WTC11 (cell line): ENCODE data around the gene MAB21L3. TPM values are rescaled to one million over a fixed set of nuclear protein-coding genes. Genes with fewer than 3 reads are reported as not detected.

Source experiments
- ATAC-seq: fragments of 200-7000 bp; cut with Tn5 transposase; 2 replicates; pipeline ENCODE4 v1.10.0; 2021; ENCODE audit warnings: mild to moderate bottlenecking, moderate library complexity
- CTCF ChIA-PET: fragments of 300-600 bp; sonication (Branson Sonifier 250); formaldehyde crosslinking; loops from one replicate; lab custom pipeline; 2021; ENCODE audit warnings: antibody characterized with exemption; lab: Charles Lee
- POLR2A ChIA-PET: fragments of 350-600 bp; sonication (Branson Sonifier 250); formaldehyde crosslinking; loops from one replicate; lab custom pipeline; 2021; ENCODE audit warnings: antibody characterized with exemption; lab: Charles Lee
- DNase-seq: peaks from one replicate; pipeline ENCODE4 v3.0.0; 2021; ENCODE audit warnings: low spot score
- H3K27ac Mint-ChIP-seq: 2 replicates; pipeline ENCODE4 v1.8.0; 2021; ENCODE audit warnings: mixed read lengths
- H3K27me3 Mint-ChIP-seq: 2 replicates; pipeline ENCODE4 v1.8.0; 2021; ENCODE audit warnings: low read depth, mild to moderate bottlenecking, moderate library complexity, mixed read lengths
- H3K36me3 Mint-ChIP-seq: 2 replicates; pipeline ENCODE4 v1.8.0; 2021; ENCODE audit warnings: mixed read lengths
- H3K4me1 Mint-ChIP-seq: 2 replicates; pipeline ENCODE4 v1.8.0; 2022; ENCODE audit warnings: mixed read lengths
- H3K4me3 Mint-ChIP-seq: 2 replicates; pipeline ENCODE4 v1.8.0; 2021; ENCODE audit warnings: mild to moderate bottlenecking, moderate library complexity, mixed read lengths
- H3K9me3 Mint-ChIP-seq: 2 replicates; pipeline ENCODE4 v1.8.0; 2021; ENCODE audit warnings: mixed read lengths
- CREB1 ChIP-seq: sonication (generic); formaldehyde crosslinking; IDR thresholded peaks from 2 replicates; pipeline ENCODE4 v1.8.0; 2023; ENCODE audit warnings: mild to moderate bottlenecking, missing genetic modification reagents
- HMGA2 ChIP-seq: fragments of 250-450 bp; sonication (Bioruptor Pico); IDR thresholded peaks from 2 replicates; pipeline ENCODE4 v1.4.0; 2021; ENCODE audit warnings: mild to moderate bottlenecking, moderate library complexity
- HMGXB4 ChIP-seq: sonication (generic); formaldehyde crosslinking; IDR thresholded peaks from 2 replicates; pipeline ENCODE4 v1.8.1; 2023; ENCODE audit warnings: mild to moderate bottlenecking, moderate library complexity, missing genetic modification reagents
- JAZF1 ChIP-seq: fragments of 250-450 bp; sonication (Bioruptor Pico); IDR thresholded peaks from 2 replicates; pipeline ENCODE4 v1.9.0; 2021; ENCODE audit warnings: moderate library complexity, mild to moderate bottlenecking, inconsistent platforms
- JUN ChIP-seq: sonication (generic); formaldehyde crosslinking; IDR thresholded peaks from 2 replicates; pipeline ENCODE4 v1.8.0; 2023; ENCODE audit warnings: mild to moderate bottlenecking, missing genetic modification reagents
- NFATC4 ChIP-seq: fragments of 250-450 bp; sonication (Bioruptor Pico); IDR thresholded peaks from 2 replicates; pipeline ENCODE4 v1.9.0; 2021; ENCODE audit warnings: mild to moderate bottlenecking
- NFYB ChIP-seq: sonication (generic); formaldehyde crosslinking; conservative IDR thresholded peaks from 2 replicates; pipeline ENCODE4 v1.8.0; 2022; ENCODE audit warnings: low read depth, missing genetic modification reagents
- NR3C1 ChIP-seq: sonication (generic); formaldehyde crosslinking; conservative IDR thresholded peaks from 2 replicates; pipeline ENCODE4 v1.8.1; 2023; ENCODE audit warnings: low read depth, mild to moderate bottlenecking, missing genetic modification reagents
- OVOL2 ChIP-seq: fragments of 250-450 bp; sonication (Bioruptor Pico); IDR thresholded peaks from 2 replicates; pipeline ENCODE4 v1.9.0; 2021; ENCODE audit warnings: mild to moderate bottlenecking, borderline replicate concordance
- PRRX2 ChIP-seq: fragments of 250-450 bp; sonication (Bioruptor Pico); IDR thresholded peaks from 2 replicates; pipeline ENCODE4 v1.8.0; 2021; ENCODE audit warnings: mild to moderate bottlenecking
- RELA ChIP-seq: sonication (generic); formaldehyde crosslinking; IDR thresholded peaks from 2 replicates; pipeline ENCODE4 v1.8.1; 2022; ENCODE audit warnings: missing genetic modification reagents, mild to moderate bottlenecking, borderline replicate concordance
- RORB ChIP-seq: fragments of 250-450 bp; sonication (Bioruptor Pico); IDR thresholded peaks from 2 replicates; pipeline ENCODE4 v1.9.0; 2021; ENCODE audit warnings: mild to moderate bottlenecking
- SMAD3 ChIP-seq: sonication (generic); formaldehyde crosslinking; IDR thresholded peaks from 2 replicates; pipeline ENCODE4 v1.8.0; 2022; ENCODE audit warnings: missing genetic modification reagents, mild to moderate bottlenecking, borderline replicate concordance
- TEAD1 ChIP-seq: sonication (generic); formaldehyde crosslinking; IDR thresholded peaks from 2 replicates; pipeline ENCODE4 v1.8.0; 2022; ENCODE audit warnings: mild to moderate bottlenecking, missing genetic modification reagents
- ZBTB21 ChIP-seq: sonication (generic); formaldehyde crosslinking; IDR thresholded peaks from 2 replicates; pipeline ENCODE4 v1.8.1; 2023; ENCODE audit warnings: mild to moderate bottlenecking, missing genetic modification reagents, borderline replicate concordance
- ZNF121 ChIP-seq: sonication (generic); formaldehyde crosslinking; IDR thresholded peaks from 2 replicates; pipeline ENCODE4 v1.8.0; 2023; ENCODE audit warnings: missing genetic modification reagents
- ZNF396 ChIP-seq: fragments of 250-450 bp; sonication (Bioruptor Pico); IDR thresholded peaks from 2 replicates; pipeline ENCODE4 v1.8.0; 2021; ENCODE audit warnings: mild to moderate bottlenecking, moderate library complexity, borderline replicate concordance
- total RNA-seq: library from RNA; stranded (reverse); gene quantifications from 3 replicates; pipeline ENCODE4 v1.2.3, GENCODE V29; 2021
- TF ChIP-seq, protein P1 (sequence below): fragments of 250-450 bp; sonication (Bioruptor Pico); IDR thresholded peaks from 2 replicates; pipeline ENCODE4 v1.9.0; 2021; ENCODE audit warnings: mild to moderate bottlenecking
- TF ChIP-seq, protein P2 (sequence below): sonication (generic); formaldehyde crosslinking; conservative IDR thresholded peaks from 2 replicates; pipeline ENCODE4 v1.8.1; 2022; ENCODE audit warnings: mild to moderate bottlenecking, missing genetic modification reagents
- TF ChIP-seq, protein P3 (sequence below): sonication (generic); formaldehyde crosslinking; IDR thresholded peaks from 2 replicates; pipeline ENCODE4 v1.8.0; 2022; ENCODE audit warnings: mild to moderate bottlenecking, missing genetic modification reagents

The MAB21L3 gene
- total RNA-seq, 1 experiment from 2014 or later: not detected

DNA sequence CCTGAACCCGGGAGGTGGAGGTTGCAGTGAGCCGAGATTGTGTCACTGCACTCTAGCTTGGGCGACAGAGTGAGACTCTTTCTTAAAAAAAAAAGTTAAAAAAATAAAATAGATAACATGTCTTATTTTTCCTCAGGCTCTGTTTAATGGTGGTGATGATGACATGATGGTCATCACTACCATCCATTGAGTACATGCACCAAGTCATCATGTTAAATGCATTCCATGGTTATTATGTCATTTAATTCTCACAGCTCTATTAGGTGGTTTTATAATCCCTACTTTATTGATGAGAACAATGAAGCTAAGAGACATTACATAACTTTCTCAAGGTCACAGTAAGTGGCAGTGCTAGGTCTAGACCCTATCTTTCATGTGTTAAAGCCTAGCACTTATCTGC, 34.4 kb upstream of the MAB21L3 start:
- CTCF ChIA-PET: no interaction called here
- ATAC-seq (no peak), DNase-seq (no peak)
- H3K4me3 Mint-ChIP-seq: no peak overlapping the region
- H3K36me3 Mint-ChIP-seq: no peaks in the 10 kb centered on the region
- POLR2A ChIA-PET: no interaction called here
- H3K27me3 Mint-ChIP-seq: no peaks in the 10 kb centered on the region
- H3K9me3 Mint-ChIP-seq: no peaks in the 10 kb centered on the region
- TF ChIP-seq, protein P1, sequence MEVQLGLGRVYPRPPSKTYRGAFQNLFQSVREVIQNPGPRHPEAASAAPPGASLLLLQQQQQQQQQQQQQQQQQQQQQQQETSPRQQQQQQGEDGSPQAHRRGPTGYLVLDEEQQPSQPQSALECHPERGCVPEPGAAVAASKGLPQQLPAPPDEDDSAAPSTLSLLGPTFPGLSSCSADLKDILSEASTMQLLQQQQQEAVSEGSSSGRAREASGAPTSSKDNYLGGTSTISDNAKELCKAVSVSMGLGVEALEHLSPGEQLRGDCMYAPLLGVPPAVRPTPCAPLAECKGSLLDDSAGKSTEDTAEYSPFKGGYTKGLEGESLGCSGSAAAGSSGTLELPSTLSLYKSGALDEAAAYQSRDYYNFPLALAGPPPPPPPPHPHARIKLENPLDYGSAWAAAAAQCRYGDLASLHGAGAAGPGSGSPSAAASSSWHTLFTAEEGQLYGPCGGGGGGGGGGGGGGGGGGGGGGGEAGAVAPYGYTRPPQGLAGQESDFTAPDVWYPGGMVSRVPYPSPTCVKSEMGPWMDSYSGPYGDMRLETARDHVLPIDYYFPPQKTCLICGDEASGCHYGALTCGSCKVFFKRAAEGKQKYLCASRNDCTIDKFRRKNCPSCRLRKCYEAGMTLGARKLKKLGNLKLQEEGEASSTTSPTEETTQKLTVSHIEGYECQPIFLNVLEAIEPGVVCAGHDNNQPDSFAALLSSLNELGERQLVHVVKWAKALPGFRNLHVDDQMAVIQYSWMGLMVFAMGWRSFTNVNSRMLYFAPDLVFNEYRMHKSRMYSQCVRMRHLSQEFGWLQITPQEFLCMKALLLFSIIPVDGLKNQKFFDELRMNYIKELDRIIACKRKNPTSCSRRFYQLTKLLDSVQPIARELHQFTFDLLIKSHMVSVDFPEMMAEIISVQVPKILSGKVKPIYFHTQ (CRISPR knock-in tag): no peak
- TF ChIP-seq SMAD3 (CRISPR knock-in tag) (no peak), JAZF1 (CRISPR knock-in tag) (no peak), ZBTB21 (no peak), CREB1 (no peak), NR3C1 (CRISPR knock-in tag) (no peak), RELA (no peak), ZNF121 (no peak), ZNF396 (CRISPR knock-in tag) (no peak), RORB (CRISPR knock-in tag) (no peak), NFATC4 (CRISPR knock-in tag) (no peak)
- TF ChIP-seq, protein P2, sequence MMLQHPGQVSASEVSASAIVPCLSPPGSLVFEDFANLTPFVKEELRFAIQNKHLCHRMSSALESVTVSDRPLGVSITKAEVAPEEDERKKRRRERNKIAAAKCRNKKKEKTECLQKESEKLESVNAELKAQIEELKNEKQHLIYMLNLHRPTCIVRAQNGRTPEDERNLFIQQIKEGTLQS (CRISPR knock-in tag): no peak
- TF ChIP-seq, protein P3, sequence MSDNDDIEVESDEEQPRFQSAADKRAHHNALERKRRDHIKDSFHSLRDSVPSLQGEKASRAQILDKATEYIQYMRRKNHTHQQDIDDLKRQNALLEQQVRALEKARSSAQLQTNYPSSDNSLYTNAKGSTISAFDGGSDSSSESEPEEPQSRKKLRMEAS: no peak
- no peak overlapping the region for H3K27ac Mint-ChIP-seq
- H3K4me1 Mint-ChIP-seq: peaks cover 13% of the 10 kb centered on the region

DNA sequence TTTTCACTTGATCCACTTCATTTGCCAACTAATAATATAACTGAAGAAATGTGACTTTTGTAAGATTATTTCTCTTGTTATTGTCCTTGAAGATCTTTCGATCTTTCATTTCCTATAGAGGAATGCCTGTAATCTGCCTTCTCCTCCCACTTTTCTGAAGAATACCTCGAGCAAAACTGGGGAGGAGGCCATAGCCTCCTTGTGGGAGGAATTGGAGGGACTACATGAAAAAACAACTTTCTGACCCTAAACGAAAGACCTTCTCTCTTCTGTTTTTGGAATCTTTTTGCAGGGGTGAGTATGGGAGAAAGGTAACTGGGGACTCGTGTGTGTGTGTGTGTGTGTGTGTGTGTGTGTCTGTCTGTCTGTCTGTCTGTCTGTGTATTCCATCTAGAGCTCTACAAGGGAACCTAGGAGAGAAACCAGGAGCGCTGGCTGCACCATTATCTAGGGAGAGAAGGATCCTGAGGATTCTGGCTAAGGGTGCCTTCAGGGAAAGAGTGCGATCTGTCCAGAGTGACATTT, 32.4 kb upstream of the MAB21L3 start:
- DNase-seq: no peak
- no peak overlapping the region for H3K4me3 Mint-ChIP-seq
- H3K4me1 Mint-ChIP-seq: peaks cover 13% of the 10 kb centered on the region
- H3K27ac Mint-ChIP-seq: no peak overlapping the region
- ChIA-PET POLR2A (no interaction called here), CTCF (no interaction called here)
- H3K9me3 Mint-ChIP-seq: no peaks in the 10 kb centered on the region
- H3K27me3 Mint-ChIP-seq: no peaks in the 10 kb centered on the region
- H3K36me3 Mint-ChIP-seq: no peaks in the 10 kb centered on the region
- TF ChIP-seq OVOL2 (CRISPR knock-in tag): no peak
- no peak for TF ChIP-seq JUN
- no peak for TF ChIP-seq HMGA2 (CRISPR knock-in tag)
- TF ChIP-seq JAZF1 (CRISPR knock-in tag): no peak
- no peak for TF ChIP-seq NFATC4 (CRISPR knock-in tag)
- TF ChIP-seq, protein P3: no peak
- ATAC-seq: peak; percentile 60; the same call in 1 of the 2 replicates

DNA sequence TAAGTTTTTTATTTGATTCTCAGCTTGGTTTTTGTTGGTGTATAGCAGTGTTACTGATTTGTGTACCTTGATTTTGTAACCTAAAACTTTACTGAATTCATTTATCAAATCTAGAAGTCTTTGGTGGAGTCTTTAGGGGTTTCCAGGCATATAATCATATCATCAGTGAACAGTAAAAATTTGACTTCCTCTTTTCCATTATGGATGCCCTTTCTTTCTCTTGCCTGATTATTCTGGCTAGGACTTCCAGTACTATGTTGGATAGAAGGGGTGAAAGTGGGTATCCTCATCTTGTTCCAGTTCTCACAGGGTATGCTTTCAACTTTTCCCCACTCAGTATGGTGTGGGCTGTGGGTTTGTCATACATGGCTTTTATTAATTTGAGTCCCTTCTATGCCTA, 23.6 kb upstream of the MAB21L3 start:
- DNase-seq (no peak), ATAC-seq (no peak)
- peaks cover 19% of the 10 kb centered on the region for H3K36me3 Mint-ChIP-seq
- no peak overlapping the region for H3K27ac Mint-ChIP-seq
- CTCF ChIA-PET: no interaction called here
- H3K4me1 Mint-ChIP-seq: no peaks in the 10 kb centered on the region
- no peak for TF ChIP-seq TEAD1 (CRISPR knock-in tag)
- TF ChIP-seq NFYB (CRISPR knock-in tag): no peak
- TF ChIP-seq HMGXB4 (CRISPR knock-in tag): no peak
- no peak for TF ChIP-seq PRRX2 (CRISPR knock-in tag)
- no peak overlapping the region for H3K4me3 Mint-ChIP-seq
- POLR2A ChIA-PET: no interaction called here
- peaks cover 30% of the 10 kb centered on the region for H3K9me3 Mint-ChIP-seq
- H3K27me3 Mint-ChIP-seq: peaks cover 4% of the 10 kb centered on the region; the same call in 1 of the 2 replicates
